ENCODE data around the gene TRPM1. TPM values are rescaled to one million over a fixed set of nuclear protein-coding genes. Genes with fewer than 3 reads are reported as not detected.
A peak's percentile ranks its signal among the peaks of the same experiment; 100 is the strongest.

Gene TRPM1
- total RNA-seq, 2 experiments from 2014 or later: not detected

DNA sequence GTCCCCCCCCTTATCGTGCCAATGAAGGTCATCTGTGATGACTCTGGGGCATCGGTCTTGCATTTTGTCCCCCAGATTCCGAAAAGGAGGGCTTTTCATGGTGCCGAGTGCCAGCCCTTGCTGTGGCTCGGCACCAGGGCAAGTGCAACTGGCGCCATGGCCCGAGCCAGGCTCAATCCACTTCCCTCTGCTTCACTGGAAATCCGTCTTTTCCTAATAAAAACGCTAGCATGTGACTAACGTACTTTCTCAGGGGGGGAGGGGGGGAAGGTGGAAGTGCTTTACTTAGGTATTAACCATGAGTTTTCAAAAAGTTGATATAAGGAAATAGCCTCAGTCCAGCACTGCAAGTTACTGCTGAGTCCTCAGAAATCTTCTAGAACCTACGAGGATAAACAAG lies 20.5 kb downstream of the TRPM1 start:
- intact Hi-C loops (cut with micrococcal nuclease; ENCODE audit: unreplicated experiment): no loop called here
- H3K9me2 ChIP-seq (ENCODE audit: insufficient read depth, low read length): no peaks in the 10 kb centered on the region
- H3K79me2 ChIP-seq (ENCODE audit: insufficient read depth, low read depth, low read length): no peaks in the 10 kb centered on the region
- no peak overlapping the region for H3K27ac ChIP-seq (ENCODE audit: low read depth, low read length, poor library complexity, severe bottlenecking)
- no TSS peak for BruUV-seq (replicated peaks)
- H3K36me3 ChIP-seq (ENCODE audit: insufficient read depth, low read length): no peaks in the 10 kb centered on the region
- POLR2A ChIA-PET: no interaction called here
- no peak overlapping the region for H3K4me3 ChIP-seq (ENCODE audit: low read depth, low read length, poor library complexity, severe bottlenecking)
- TF ChIP-seq, protein P1, sequence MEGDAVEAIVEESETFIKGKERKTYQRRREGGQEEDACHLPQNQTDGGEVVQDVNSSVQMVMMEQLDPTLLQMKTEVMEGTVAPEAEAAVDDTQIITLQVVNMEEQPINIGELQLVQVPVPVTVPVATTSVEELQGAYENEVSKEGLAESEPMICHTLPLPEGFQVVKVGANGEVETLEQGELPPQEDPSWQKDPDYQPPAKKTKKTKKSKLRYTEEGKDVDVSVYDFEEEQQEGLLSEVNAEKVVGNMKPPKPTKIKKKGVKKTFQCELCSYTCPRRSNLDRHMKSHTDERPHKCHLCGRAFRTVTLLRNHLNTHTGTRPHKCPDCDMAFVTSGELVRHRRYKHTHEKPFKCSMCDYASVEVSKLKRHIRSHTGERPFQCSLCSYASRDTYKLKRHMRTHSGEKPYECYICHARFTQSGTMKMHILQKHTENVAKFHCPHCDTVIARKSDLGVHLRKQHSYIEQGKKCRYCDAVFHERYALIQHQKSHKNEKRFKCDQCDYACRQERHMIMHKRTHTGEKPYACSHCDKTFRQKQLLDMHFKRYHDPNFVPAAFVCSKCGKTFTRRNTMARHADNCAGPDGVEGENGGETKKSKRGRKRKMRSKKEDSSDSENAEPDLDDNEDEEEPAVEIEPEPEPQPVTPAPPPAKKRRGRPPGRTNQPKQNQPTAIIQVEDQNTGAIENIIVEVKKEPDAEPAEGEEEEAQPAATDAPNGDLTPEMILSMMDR (conservative IDR thresholded peaks at IDR 0.05; ENCODE audit: low read length): no peak
- TF ChIP-seq EZH2phosphoT487 (IDR thresholded peaks at IDR 0.05; ENCODE audit: borderline replicate concordance, low read depth, low read length): no peak
- H3K4me2 ChIP-seq (ENCODE audit: low read length): no peak overlapping the region
- H3K9me3 ChIP-seq (ENCODE audit: low read length): no peaks in the 10 kb centered on the region
- H2AFZ ChIP-seq (ENCODE audit: low read length): no peak overlapping the region
- H3K4me1 ChIP-seq (ENCODE audit: insufficient read depth, low read length, poor library complexity, severe bottlenecking): peaks cover 11% of the 10 kb centered on the region
- CTCF ChIA-PET (ENCODE audit: unreplicated experiment): no interaction called here
- no peaks in the 10 kb centered on the region for H4K20me1 ChIP-seq (ENCODE audit: insufficient read depth, low read length)
- DNase-seq (ENCODE audit: low spot score): no peak

DNA sequence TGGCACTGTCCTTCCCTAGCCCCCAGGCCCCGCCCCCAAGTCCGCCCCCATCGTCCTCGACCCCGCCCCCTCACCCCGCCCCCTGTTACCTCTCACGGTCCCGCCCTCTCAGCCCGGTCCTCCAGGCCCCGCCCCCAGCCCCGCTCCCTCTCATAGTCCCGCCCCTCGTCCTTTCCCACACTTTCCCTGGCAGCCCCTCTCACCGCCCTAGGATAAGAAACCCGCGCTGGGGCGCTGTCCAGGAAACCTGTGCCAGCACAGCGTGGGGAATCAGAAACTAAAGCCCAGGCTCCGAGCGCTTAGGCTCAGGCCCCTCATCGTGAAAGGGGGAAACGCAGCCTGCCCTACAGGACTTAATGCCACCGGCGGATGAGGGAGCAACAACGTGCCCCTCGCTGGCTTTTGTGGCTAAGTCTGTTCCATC lies 20.9 kb downstream of the TRPM1 start:
- DNase-seq (ENCODE audit: low spot score): peak; percentile 15
- CTCF ChIA-PET (ENCODE audit: unreplicated experiment): no interaction called here
- no peaks in the 10 kb centered on the region for H3K9me3 ChIP-seq (ENCODE audit: low read length)
- no peak for TF ChIP-seq EZH2phosphoT487 (IDR thresholded peaks at IDR 0.05; ENCODE audit: borderline replicate concordance, low read depth, low read length)
- intact Hi-C loops (cut with micrococcal nuclease; ENCODE audit: unreplicated experiment): no loop called here
- BruUV-seq (replicated peaks): no TSS peak
- no peak overlapping the region for H2AFZ ChIP-seq (ENCODE audit: low read length)
- peaks cover 11% of the 10 kb centered on the region for H3K4me1 ChIP-seq (ENCODE audit: insufficient read depth, low read length, poor library complexity, severe bottlenecking)
- no peak overlapping the region for H3K4me2 ChIP-seq (ENCODE audit: low read length)
- H3K36me3 ChIP-seq (ENCODE audit: insufficient read depth, low read length): no peaks in the 10 kb centered on the region
- H3K9me2 ChIP-seq (ENCODE audit: insufficient read depth, low read length): no peaks in the 10 kb centered on the region
- no peak overlapping the region for H3K27ac ChIP-seq (ENCODE audit: low read depth, low read length, poor library complexity, severe bottlenecking)
- H3K4me3 ChIP-seq (ENCODE audit: low read depth, low read length, poor library complexity, severe bottlenecking): no peak overlapping the region
- H3K79me2 ChIP-seq (ENCODE audit: insufficient read depth, low read depth, low read length): no peaks in the 10 kb centered on the region
- H4K20me1 ChIP-seq (ENCODE audit: insufficient read depth, low read length): no peaks in the 10 kb centered on the region
- POLR2A ChIA-PET: no interaction called here

DNA sequence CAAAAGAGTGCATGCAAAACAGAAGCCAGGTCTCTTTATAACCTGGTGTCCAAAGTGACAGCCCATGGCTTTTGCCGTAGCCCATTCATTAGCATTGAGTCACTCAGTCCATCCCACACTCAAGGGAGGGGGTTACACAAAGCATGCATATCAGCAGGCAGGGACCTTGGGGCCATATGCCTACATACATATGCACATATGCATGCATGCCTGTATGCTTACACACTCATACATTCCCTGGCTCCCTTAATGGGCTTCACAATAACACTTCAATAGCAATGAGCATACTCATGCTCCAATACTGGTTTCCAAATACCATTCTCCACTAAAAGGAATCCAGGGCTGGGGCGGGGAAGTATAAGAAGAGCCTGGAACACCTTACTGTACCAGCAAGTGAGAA lies 22.0 kb downstream of the TRPM1 start:
- no peak for TF ChIP-seq EZH2phosphoT487 (IDR thresholded peaks at IDR 0.05; ENCODE audit: borderline replicate concordance, low read depth, low read length)
- TF ChIP-seq, protein P1 (conservative IDR thresholded peaks at IDR 0.05; ENCODE audit: low read length): no peak
- no peak for DNase-seq (ENCODE audit: low spot score)
- ChIA-PET POLR2A (interaction anchor here (0.6 kb wide), 1 partner anchor 12 kb away, joined by 4 read pairs; no protein-coding TSS in a partner anchor), CTCF (ENCODE audit: unreplicated experiment) (no interaction called here)
- H3K4me3 ChIP-seq (ENCODE audit: low read depth, low read length, poor library complexity, severe bottlenecking): no peak overlapping the region
- no peaks in the 10 kb centered on the region for H3K36me3 ChIP-seq (ENCODE audit: insufficient read depth, low read length)
- H3K79me2 ChIP-seq (ENCODE audit: insufficient read depth, low read depth, low read length): no peaks in the 10 kb centered on the region
- no peak overlapping the region for H3K27ac ChIP-seq (ENCODE audit: low read depth, low read length, poor library complexity, severe bottlenecking)
- H3K4me1 ChIP-seq (ENCODE audit: insufficient read depth, low read length, poor library complexity, severe bottlenecking): peaks cover 11% of the 10 kb centered on the region
- no peaks in the 10 kb centered on the region for H3K9me3 ChIP-seq (ENCODE audit: low read length)
- H4K20me1 ChIP-seq (ENCODE audit: insufficient read depth, low read length): no peaks in the 10 kb centered on the region
- no peaks in the 10 kb centered on the region for H3K9me2 ChIP-seq (ENCODE audit: insufficient read depth, low read length)
- H3K4me2 ChIP-seq (ENCODE audit: low read length): no peak overlapping the region
- H2AFZ ChIP-seq (ENCODE audit: low read length): no peak overlapping the region
- no TSS peak for BruUV-seq (replicated peaks)
- intact Hi-C loops (cut with micrococcal nuclease; ENCODE audit: unreplicated experiment): no loop called here

Data from OCI-LY7 (cell line).